RCC 7860 (cell line): ENCODE data around the gene AKNA.

Source experiments
- DNase-seq: peaks from one replicate; pipeline ENCODE4 v3.0.0-alpha.2; 2015; ENCODE audit warnings: low spot score
- FAIRE-seq: peaks from 2 replicates; lab custom pipeline; 2012; peaks lifted over from hg19 to GRCh38; lab: Jason Lieb, UNC

AKNA gene

GRCh38 chr9:114382699-114383520 is 4.9 kb downstream of the AKNA start:
- FAIRE-seq = no peak
- no peak for DNase-seq

- DNase-seq (no peak), FAIRE-seq (no peak)
These were observed 8.9 kb downstream of the AKNA start for GRCh38 chr9:114378883-114379282.

GRCh38 chr9:114378016-114378415 is 9.8 kb downstream of the AKNA start:
- FAIRE-seq (no peak), DNase-seq (no peak)

- no peak for FAIRE-seq
- no peak for DNase-seq
These were observed 11.0 kb downstream of the AKNA start for GRCh38 chr9:114376586-114377445.

GRCh38 chr9:114375386-114376175 is 12.2 kb downstream of the AKNA start:
- DNase-seq = no peak
- FAIRE-seq = no peak

GRCh38 chr9:114374936-114375335 is 12.8 kb downstream of the AKNA start:
- DNase-seq = no peak
- FAIRE-seq = no peak

GRCh38 chr9:114373960-114374730 is 13.6 kb downstream of the AKNA start:
- FAIRE-seq (no peak), DNase-seq (no peak)

- DNase-seq (peak; percentile 44), FAIRE-seq (no peak)
These were observed 14.8 kb downstream of the AKNA start for GRCh38 chr9:114372921-114373448.

GRCh38 chr9:114371973-114372917 is 15.5 kb downstream of the AKNA start:
- peak; percentile 78 for DNase-seq

GRCh38 chr9:114371343-114371944 is 16.3 kb downstream of the AKNA start:
- DNase-seq (no peak), FAIRE-seq (no peak)

More at GRCh38 chr9:114371973-114372917, 15.5 kb downstream of the AKNA start:
- peak; percentile 87 for FAIRE-seq

- FAIRE-seq = no peak
These were observed 16.8 kb downstream of the AKNA start for GRCh38 chr9:114370968-114371320.

GRCh38 chr9:114370251-114370967 is 17.4 kb downstream of the AKNA start:
- FAIRE-seq (no peak), DNase-seq (no peak)

More at GRCh38 chr9:114370968-114371320, 16.8 kb downstream of the AKNA start:
- DNase-seq = no peak

- DNase-seq (no peak), FAIRE-seq (no peak)
These were observed 18.3 kb downstream of the AKNA start for GRCh38 chr9:114369216-114370130.

GRCh38 chr9:114367772-114368569 is 19.8 kb downstream of the AKNA start:
- FAIRE-seq (no peak), DNase-seq (no peak)

GRCh38 chr9:114367366-114367765 is 20.4 kb downstream of the AKNA start:
- FAIRE-seq = no peak
- no peak for DNase-seq
